SK-N-SH treated with all-trans-retinoic acid at 6 μM for 48 hours (cell line): ENCODE results near the gene NCAPG2.

Experiments
- ATAC-seq: fragments of 200-7000 bp; cut with Tn5 transposase; 3 replicates; pipeline ENCODE4 v1.9.1; 2020; ENCODE audit warnings: mild to moderate bottlenecking, moderate library complexity
- ARNTL ChIP-seq: fragments of 450-650 bp; formaldehyde crosslinking; IDR thresholded peaks from 2 replicates; pipeline ENCODE4 v1.5.0; 2020; ENCODE audit warnings: low read depth, mild to moderate bottlenecking, moderate library complexity, borderline replicate concordance
- BACH2 ChIP-seq: fragments of 250-450 bp; sonication (Bioruptor Pico); IDR thresholded peaks from 2 replicates; pipeline ENCODE4 v1.9.0; 2021; ENCODE audit warnings: mild to moderate bottlenecking, borderline replicate concordance
- ESRRG ChIP-seq: fragments of 250-450 bp; sonication (Bioruptor Pico); IDR thresholded peaks from 2 replicates; pipeline ENCODE4 v1.6.1; 2021; ENCODE audit warnings: mild to moderate bottlenecking
- ISL1 ChIP-seq: fragments of 250-450 bp; sonication (Bioruptor Pico); IDR thresholded peaks from 2 replicates; pipeline ENCODE4 v2.1.2; 2022; ENCODE audit warnings: mild to moderate bottlenecking, moderate library complexity
- OSR1 ChIP-seq: fragments of 250-450 bp; sonication (Bioruptor Pico); IDR thresholded peaks from 2 replicates; pipeline ENCODE4 v1.8.0; 2022; ENCODE audit warnings: moderate library complexity, mild to moderate bottlenecking, inconsistent platforms
- RARB ChIP-seq: fragments of 250-450 bp; sonication (Bioruptor Pico); IDR thresholded peaks from 2 replicates; pipeline ENCODE4 v1.8.0; 2021; ENCODE audit warnings: mild to moderate bottlenecking, moderate library complexity
- SNAI2 ChIP-seq: fragments of 250-450 bp; sonication (Bioruptor Pico); IDR thresholded peaks from 2 replicates; pipeline ENCODE4 v1.5.0; 2020; ENCODE audit warnings: mild to moderate bottlenecking, moderate library complexity
- TOX ChIP-seq: fragments of 250-450 bp; sonication (Bioruptor Pico); IDR thresholded peaks from 2 replicates; pipeline ENCODE4 v1.8.0; 2021; ENCODE audit warnings: mild to moderate bottlenecking, moderate library complexity, borderline replicate concordance
- TSHZ2 ChIP-seq: fragments of 250-450 bp; sonication (Bioruptor Pico); IDR thresholded peaks from 2 replicates; pipeline ENCODE4 v1.5.0; 2020; ENCODE audit warnings: mild to moderate bottlenecking, moderate library complexity
- ZC3H10 ChIP-seq: fragments of 250-450 bp; sonication (Bioruptor Pico); IDR thresholded peaks from 2 replicates; pipeline ENCODE4 v1.5.1; 2021; ENCODE audit warnings: mild to moderate bottlenecking, moderate library complexity
- ZFP3 ChIP-seq: fragments of 250-450 bp; sonication (Bioruptor Pico); IDR thresholded peaks from 2 replicates; pipeline ENCODE4 v1.5.0; 2020; ENCODE audit warnings: mild to moderate bottlenecking, moderate library complexity
- ZNF565 ChIP-seq: fragments of 450-650 bp; formaldehyde crosslinking; conservative IDR thresholded peaks from 2 replicates; pipeline ENCODE4 v1.5.0; 2020; ENCODE audit warnings: low read depth, mild to moderate bottlenecking, moderate library complexity
- ZNF70 ChIP-seq: fragments of 450-650 bp; formaldehyde crosslinking; IDR thresholded peaks from 2 replicates; pipeline ENCODE4 v1.5.0; 2020; ENCODE audit warnings: mild to moderate bottlenecking, moderate library complexity
- ZNF8 ChIP-seq: fragments of 450-650 bp; formaldehyde crosslinking; IDR thresholded peaks from 2 replicates; pipeline ENCODE4 v1.5.0; 2020; ENCODE audit warnings: mild to moderate bottlenecking, moderate library complexity
- TF ChIP-seq, protein P1 (sequence below): fragments of 250-450 bp; sonication (Bioruptor Pico); IDR thresholded peaks from 2 replicates; pipeline ENCODE4 v1.8.0; 2021; ENCODE audit warnings: low read depth, mild to moderate bottlenecking, moderate library complexity, borderline replicate concordance
- TF ChIP-seq, protein P2 (sequence below): fragments of 250-450 bp; sonication (Bioruptor Pico); IDR thresholded peaks from 2 replicates; pipeline ENCODE4 v1.5.1; 2020; ENCODE audit warnings: low read depth, mild to moderate bottlenecking, moderate library complexity
- TF ChIP-seq, protein P3 (sequence below): fragments of 250-450 bp; sonication (Bioruptor Pico); IDR thresholded peaks from 2 replicates; pipeline ENCODE4 v1.5.1; 2021; ENCODE audit warnings: mild to moderate bottlenecking, moderate library complexity

NCAPG2 gene

GRCh38 chr7:158611541-158611940 lies 93.1 kb downstream of the NCAPG2 start:
- no peak for TF ChIP-seq ZNF8
- no peak for TF ChIP-seq TSHZ2 (CRISPR knock-in tag)
- TF ChIP-seq, all 23 proteins: peak for 0
- ATAC-seq, result no peak

- ATAC-seq, result no peak
- TF ChIP-seq, protein P1, sequence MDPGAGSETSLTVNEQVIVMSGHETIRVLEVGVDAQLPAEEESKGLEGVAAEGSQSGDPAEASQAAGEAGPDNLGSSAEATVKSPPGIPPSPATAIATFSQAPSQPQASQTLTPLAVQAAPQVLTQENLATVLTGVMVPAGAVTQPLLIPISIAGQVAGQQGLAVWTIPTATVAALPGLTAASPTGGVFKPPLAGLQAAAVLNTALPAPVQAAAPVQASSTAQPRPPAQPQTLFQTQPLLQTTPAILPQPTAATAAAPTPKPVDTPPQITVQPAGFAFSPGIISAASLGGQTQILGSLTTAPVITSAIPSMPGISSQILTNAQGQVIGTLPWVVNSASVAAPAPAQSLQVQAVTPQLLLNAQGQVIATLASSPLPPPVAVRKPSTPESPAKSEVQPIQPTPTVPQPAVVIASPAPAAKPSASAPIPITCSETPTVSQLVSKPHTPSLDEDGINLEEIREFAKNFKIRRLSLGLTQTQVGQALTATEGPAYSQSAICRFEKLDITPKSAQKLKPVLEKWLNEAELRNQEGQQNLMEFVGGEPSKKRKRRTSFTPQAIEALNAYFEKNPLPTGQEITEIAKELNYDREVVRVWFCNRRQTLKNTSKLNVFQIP (CRISPR knock-in tag), result no peak
- TF ChIP-seq ISL1 (CRISPR knock-in tag) (no peak), TOX (CRISPR knock-in tag) (no peak), TSHZ2 (CRISPR knock-in tag) (no peak), ESRRG (CRISPR knock-in tag) (no peak), SNAI2 (CRISPR knock-in tag) (no peak), ZFP3 (CRISPR knock-in tag) (no peak)
- TF ChIP-seq, protein P2, sequence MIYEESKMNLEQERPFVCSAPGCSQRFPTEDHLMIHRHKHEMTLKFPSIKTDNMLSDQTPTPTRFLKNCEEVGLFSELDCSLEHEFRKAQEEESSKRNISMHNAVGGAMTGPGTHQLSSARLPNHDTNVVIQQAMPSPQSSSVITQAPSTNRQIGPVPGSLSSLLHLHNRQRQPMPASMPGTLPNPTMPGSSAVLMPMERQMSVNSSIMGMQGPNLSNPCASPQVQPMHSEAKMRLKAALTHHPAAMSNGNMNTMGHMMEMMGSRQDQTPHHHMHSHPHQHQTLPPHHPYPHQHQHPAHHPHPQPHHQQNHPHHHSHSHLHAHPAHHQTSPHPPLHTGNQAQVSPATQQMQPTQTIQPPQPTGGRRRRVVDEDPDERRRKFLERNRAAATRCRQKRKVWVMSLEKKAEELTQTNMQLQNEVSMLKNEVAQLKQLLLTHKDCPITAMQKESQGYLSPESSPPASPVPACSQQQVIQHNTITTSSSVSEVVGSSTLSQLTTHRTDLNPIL, result no peak
- TF ChIP-seq, protein P3, sequence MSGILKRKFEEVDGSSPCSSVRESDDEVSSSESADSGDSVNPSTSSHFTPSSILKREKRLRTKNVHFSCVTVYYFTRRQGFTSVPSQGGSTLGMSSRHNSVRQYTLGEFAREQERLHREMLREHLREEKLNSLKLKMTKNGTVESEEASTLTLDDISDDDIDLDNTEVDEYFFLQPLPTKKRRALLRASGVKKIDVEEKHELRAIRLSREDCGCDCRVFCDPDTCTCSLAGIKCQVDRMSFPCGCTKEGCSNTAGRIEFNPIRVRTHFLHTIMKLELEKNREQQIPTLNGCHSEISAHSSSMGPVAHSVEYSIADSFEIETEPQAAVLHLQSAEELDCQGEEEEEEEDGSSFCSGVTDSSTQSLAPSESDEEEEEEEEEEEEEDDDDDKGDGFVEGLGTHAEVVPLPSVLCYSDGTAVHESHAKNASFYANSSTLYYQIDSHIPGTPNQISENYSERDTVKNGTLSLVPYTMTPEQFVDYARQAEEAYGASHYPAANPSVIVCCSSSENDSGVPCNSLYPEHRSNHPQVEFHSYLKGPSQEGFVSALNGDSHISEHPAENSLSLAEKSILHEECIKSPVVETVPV (CRISPR knock-in tag), result no peak
- TF ChIP-seq, all 23 proteins: peak for 0
These were observed 95.2 kb downstream of the NCAPG2 start for GRCh38 chr7:158609313-158609974.

DNA sequence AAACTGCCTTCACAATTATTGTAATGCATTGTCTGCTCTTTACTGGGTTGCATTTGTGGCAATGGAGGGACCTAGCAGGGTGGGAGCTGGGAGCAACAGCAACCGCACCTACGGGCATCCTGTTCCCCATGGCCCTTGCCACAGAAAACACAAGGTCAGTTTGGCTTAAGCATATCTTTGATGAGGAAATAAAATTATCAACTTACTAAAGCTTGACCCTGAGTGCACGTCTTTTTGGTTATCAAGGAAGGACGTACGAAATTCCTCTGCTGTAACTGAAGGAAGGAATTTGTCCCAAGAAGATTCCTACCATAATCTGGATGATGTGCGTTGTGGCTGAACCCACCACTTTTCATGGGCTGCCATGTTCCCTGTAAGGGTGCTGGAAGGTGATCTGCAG lies 97.0 kb downstream of the NCAPG2 start:
- no peak for ATAC-seq
- TF ChIP-seq RARB (CRISPR knock-in tag) (no peak), BACH2 (CRISPR knock-in tag) (no peak), ZNF8 (no peak), ESRRG (CRISPR knock-in tag) (no peak)
- TF ChIP-seq, all 23 proteins: peak for 0

- ATAC-seq, result no peak
- no peak for TF ChIP-seq TSHZ2 (CRISPR knock-in tag)
- no peak for TF ChIP-seq ZNF70 (CRISPR knock-in tag)
- TF ChIP-seq, protein P2, result no peak
- no peak for TF ChIP-seq ARNTL (CRISPR knock-in tag)
- TF ChIP-seq, protein P3 (CRISPR knock-in tag), result no peak
- TF ChIP-seq RARB (CRISPR knock-in tag), result no peak
- TF ChIP-seq ZFP3 (CRISPR knock-in tag), result no peak
- TF ChIP-seq ZC3H10 (CRISPR knock-in tag), result no peak
- TF ChIP-seq OSR1 (CRISPR knock-in tag), result no peak
- TF ChIP-seq ZNF565 (CRISPR knock-in tag), result no peak
These were observed 97.8 kb downstream of the NCAPG2 start for GRCh38 chr7:158606671-158607424.
